ENCODE results near the gene PPFIA2.
"Not testable (repeated sequence)": the region's sequence is repeated elsewhere in the genome, so short reads cannot be mapped to it uniquely, and the experiment has no call there.

The PPFIA2 gene

DNA sequence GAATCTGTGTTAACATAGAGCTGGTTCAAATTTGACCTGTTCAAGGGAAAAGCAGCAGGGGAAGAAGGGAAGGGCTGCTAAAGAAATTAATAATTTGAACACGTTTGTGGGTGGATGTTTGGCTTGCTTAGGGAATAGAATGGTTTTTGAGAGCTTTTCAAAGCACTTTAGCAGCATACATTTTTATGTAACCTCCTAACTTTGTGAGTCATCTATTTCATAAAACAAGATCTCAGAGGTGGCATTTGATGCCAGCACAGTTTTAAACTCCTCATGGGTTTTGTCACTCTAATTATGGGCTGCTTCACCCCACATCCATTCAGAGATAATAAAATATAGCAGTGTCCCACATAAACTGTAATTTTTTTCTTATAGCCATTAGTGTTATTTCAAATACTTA, 537.5 kb downstream of the PPFIA2 start:
- CTCF ChIA-PET = no interaction called here
- DNase-seq = no peak
- no CpG with 5 or more reads among the region's 1 CpG for WGBS (ENCODE audit: insufficient coverage)
- no peaks in the 10 kb centered on the region for H3K4me1 ChIP-seq (ENCODE audit: control extremely low read depth in 1 of 4, control insufficient read depth in 4 of 4, insufficient read depth in 4 of 4, low read length in 3 of 4)
- no peak overlapping the region for H3K4me3 ChIP-seq (ENCODE audit: control insufficient read depth in 1 of 7, extremely low read depth in 1 of 7, insufficient read depth in 4 of 7, low read depth in 2 of 7, low read length in 6 of 7)
- POLR2A ChIA-PET = no interaction called here
- no peaks in the 10 kb centered on the region for H3K27me3 ChIP-seq (replicated peaks in 2 of 5; ENCODE audit: control insufficient read depth in 4 of 5, insufficient read depth in 5 of 5, low read length in 4 of 5)
- H3K27ac ChIP-seq (ENCODE audit: insufficient read depth in 1 of 2, low read depth in 1 of 2, low read length in 2 of 2, poor library complexity in 1 of 2, severe bottlenecking in 2 of 2) = no peak overlapping the region
- H3K36me3 ChIP-seq (ENCODE audit: control insufficient read depth in 4 of 4, insufficient read depth in 4 of 4, low read length in 3 of 4) = no peaks in the 10 kb centered on the region
- H3K9me3 ChIP-seq (ENCODE audit: control extremely low read depth in 1 of 5, control insufficient read depth in 4 of 5, insufficient read depth in 2 of 5, low read depth in 1 of 5, low read length in 4 of 5) = no peaks in the 10 kb centered on the region

DNA sequence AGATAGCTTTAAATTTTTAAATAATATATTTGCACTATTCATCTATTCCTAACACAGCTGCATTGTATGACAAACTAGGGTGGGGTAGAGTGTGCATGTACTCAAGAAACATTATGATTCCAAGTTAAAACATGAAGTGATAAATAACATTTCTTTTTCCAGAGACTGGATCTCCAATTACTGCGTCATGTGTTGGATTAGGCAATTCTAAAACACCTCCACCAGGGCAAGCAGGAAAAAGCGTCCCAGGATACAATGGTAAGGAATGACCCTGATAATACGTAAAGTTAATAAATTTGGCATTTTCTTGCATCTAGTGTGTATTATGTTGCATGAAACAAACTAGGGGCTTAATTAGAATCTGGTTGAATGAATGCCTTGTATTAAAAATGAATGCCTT, 542.4 kb downstream of the PPFIA2 start:
- ChIA-PET POLR2A (no interaction called here), CTCF (no interaction called here)
- no peaks in the 10 kb centered on the region for H3K36me3 ChIP-seq (ENCODE audit: control insufficient read depth in 4 of 4, insufficient read depth in 4 of 4, low read length in 3 of 4)
- H3K4me1 ChIP-seq (ENCODE audit: control extremely low read depth in 1 of 4, control insufficient read depth in 4 of 4, insufficient read depth in 4 of 4, low read length in 3 of 4) = no peaks in the 10 kb centered on the region
- no peaks in the 10 kb centered on the region for H3K27me3 ChIP-seq (replicated peaks in 2 of 5; ENCODE audit: control insufficient read depth in 4 of 5, insufficient read depth in 5 of 5, low read length in 4 of 5)
- H3K9me3 ChIP-seq (ENCODE audit: control extremely low read depth in 1 of 5, control insufficient read depth in 4 of 5, insufficient read depth in 2 of 5, low read depth in 1 of 5, low read length in 4 of 5) = no peaks in the 10 kb centered on the region
- no peak overlapping the region for H3K27ac ChIP-seq (ENCODE audit: insufficient read depth in 1 of 2, low read depth in 1 of 2, low read length in 2 of 2, poor library complexity in 1 of 2, severe bottlenecking in 2 of 2)
- 100% methylated on average over 1 of the region's 3 CpGs for WGBS (ENCODE audit: insufficient coverage)
- no peak for DNase-seq
- H3K4me3 ChIP-seq (ENCODE audit: control insufficient read depth in 1 of 7, extremely low read depth in 1 of 7, insufficient read depth in 4 of 7, low read depth in 2 of 7, low read length in 6 of 7) = no peak overlapping the region

- DNase-seq = no peak
- Histone ChIP-seq H3K9me3 (ENCODE audit: control extremely low read depth in 1 of 5, control insufficient read depth in 4 of 5, insufficient read depth in 2 of 5, low read depth in 1 of 5, low read length in 4 of 5) (no peaks in the 10 kb centered on the region), H3K4me3 (ENCODE audit: control insufficient read depth in 1 of 7, extremely low read depth in 1 of 7, insufficient read depth in 4 of 7, low read depth in 2 of 7, low read length in 6 of 7) (no peak overlapping the region), H3K4me1 (ENCODE audit: control extremely low read depth in 1 of 4, control insufficient read depth in 4 of 4, insufficient read depth in 4 of 4, low read length in 3 of 4) (no peaks in the 10 kb centered on the region), H3K27ac (ENCODE audit: insufficient read depth in 1 of 2, low read depth in 1 of 2, low read length in 2 of 2, poor library complexity in 1 of 2, severe bottlenecking in 2 of 2) (no peak overlapping the region), H3K27me3 (replicated peaks in 2 of 5; ENCODE audit: control insufficient read depth in 4 of 5, insufficient read depth in 5 of 5, low read length in 4 of 5) (no peaks in the 10 kb centered on the region), H3K36me3 (ENCODE audit: control insufficient read depth in 4 of 4, insufficient read depth in 4 of 4, low read length in 3 of 4) (no peaks in the 10 kb centered on the region)
- ChIA-PET CTCF (interaction anchor here (1.1 kb wide), 1 partner anchor 18 kb away, joined by 4 read pairs; no protein-coding TSS in a partner anchor), POLR2A (no interaction called here)
- WGBS (ENCODE audit: insufficient coverage) = 86% methylated on average over 3 of the region's 4 CpGs
Observed at GRCh38 chr12:81212996-81213696, 546.0 kb downstream of the PPFIA2 start.

- ChIA-PET CTCF (no interaction called here), POLR2A (no interaction called here)
- H3K36me3 ChIP-seq (ENCODE audit: control insufficient read depth in 4 of 4, insufficient read depth in 4 of 4, low read length in 3 of 4) = no peaks in the 10 kb centered on the region
Observed at GRCh38 chr12:81211306-81211705, 547.8 kb downstream of the PPFIA2 start.

GRCh38 chr12:81209772-81210225, 549.4 kb downstream of the PPFIA2 start:
- H3K4me1 ChIP-seq (ENCODE audit: control extremely low read depth in 1 of 4, control insufficient read depth in 4 of 4, insufficient read depth in 4 of 4, low read length in 3 of 4); CTCF ChIA-PET; H3K36me3 ChIP-seq (ENCODE audit: control insufficient read depth in 4 of 4, insufficient read depth in 4 of 4, low read length in 3 of 4); H3K27me3 ChIP-seq (replicated peaks in 2 of 5; ENCODE audit: control insufficient read depth in 4 of 5, insufficient read depth in 5 of 5, low read length in 4 of 5); POLR2A ChIA-PET; H3K9me3 ChIP-seq (ENCODE audit: control extremely low read depth in 1 of 5, control insufficient read depth in 4 of 5, insufficient read depth in 2 of 5, low read depth in 1 of 5, low read length in 4 of 5); DNase-seq; H3K27ac ChIP-seq (ENCODE audit: insufficient read depth in 1 of 2, low read depth in 1 of 2, low read length in 2 of 2, poor library complexity in 1 of 2, severe bottlenecking in 2 of 2); H3K4me3 ChIP-seq (ENCODE audit: control insufficient read depth in 1 of 7, extremely low read depth in 1 of 7, insufficient read depth in 4 of 7, low read depth in 2 of 7, low read length in 6 of 7): not testable (repeated sequence)
- 90% methylated on average over 2 of the region's 2 CpGs for WGBS (ENCODE audit: insufficient coverage)

More at GRCh38 chr12:81211306-81211705, 547.8 kb downstream of the PPFIA2 start:
- no peak for DNase-seq
- H3K27me3 ChIP-seq (replicated peaks in 2 of 5; ENCODE audit: control insufficient read depth in 4 of 5, insufficient read depth in 5 of 5, low read length in 4 of 5) = no peaks in the 10 kb centered on the region
- no peaks in the 10 kb centered on the region for H3K9me3 ChIP-seq (ENCODE audit: control extremely low read depth in 1 of 5, control insufficient read depth in 4 of 5, insufficient read depth in 2 of 5, low read depth in 1 of 5, low read length in 4 of 5)
- H3K4me3 ChIP-seq (ENCODE audit: control insufficient read depth in 1 of 7, extremely low read depth in 1 of 7, insufficient read depth in 4 of 7, low read depth in 2 of 7, low read length in 6 of 7) = no peak overlapping the region
- H3K4me1 ChIP-seq (ENCODE audit: control extremely low read depth in 1 of 4, control insufficient read depth in 4 of 4, insufficient read depth in 4 of 4, low read length in 3 of 4) = no peaks in the 10 kb centered on the region
- WGBS (ENCODE audit: insufficient coverage) = no CpG with 5 or more reads among the region's 1 CpG
- H3K27ac ChIP-seq (ENCODE audit: insufficient read depth in 1 of 2, low read depth in 1 of 2, low read length in 2 of 2, poor library complexity in 1 of 2, severe bottlenecking in 2 of 2) = no peak overlapping the region

GRCh38 chr12:81209012-81209411, 550.1 kb downstream of the PPFIA2 start:
- POLR2A ChIA-PET = no interaction called here
- Histone ChIP-seq H3K4me3 (ENCODE audit: control insufficient read depth in 1 of 7, extremely low read depth in 1 of 7, insufficient read depth in 4 of 7, low read depth in 2 of 7, low read length in 6 of 7) (no peak overlapping the region), H3K4me1 (ENCODE audit: control extremely low read depth in 1 of 4, control insufficient read depth in 4 of 4, insufficient read depth in 4 of 4, low read length in 3 of 4) (no peaks in the 10 kb centered on the region), H3K36me3 (ENCODE audit: control insufficient read depth in 4 of 4, insufficient read depth in 4 of 4, low read length in 3 of 4) (no peaks in the 10 kb centered on the region), H3K9me3 (ENCODE audit: control extremely low read depth in 1 of 5, control insufficient read depth in 4 of 5, insufficient read depth in 2 of 5, low read depth in 1 of 5, low read length in 4 of 5) (no peaks in the 10 kb centered on the region), H3K27ac (ENCODE audit: insufficient read depth in 1 of 2, low read depth in 1 of 2, low read length in 2 of 2, poor library complexity in 1 of 2, severe bottlenecking in 2 of 2) (no peak overlapping the region), H3K27me3 (replicated peaks in 2 of 5; ENCODE audit: control insufficient read depth in 4 of 5, insufficient read depth in 5 of 5, low read length in 4 of 5) (no peaks in the 10 kb centered on the region)
- no peak for DNase-seq
- CTCF ChIA-PET = no interaction called here

GRCh38 chr12:81208187-81208911, 550.8 kb downstream of the PPFIA2 start:
- Histone ChIP-seq H3K27me3 (replicated peaks in 2 of 5; ENCODE audit: control insufficient read depth in 4 of 5, insufficient read depth in 5 of 5, low read length in 4 of 5) (no peaks in the 10 kb centered on the region), H3K4me3 (ENCODE audit: control insufficient read depth in 1 of 7, extremely low read depth in 1 of 7, insufficient read depth in 4 of 7, low read depth in 2 of 7, low read length in 6 of 7) (no peak overlapping the region), H3K36me3 (ENCODE audit: control insufficient read depth in 4 of 4, insufficient read depth in 4 of 4, low read length in 3 of 4) (no peaks in the 10 kb centered on the region), H3K9me3 (ENCODE audit: control extremely low read depth in 1 of 5, control insufficient read depth in 4 of 5, insufficient read depth in 2 of 5, low read depth in 1 of 5, low read length in 4 of 5) (no peaks in the 10 kb centered on the region), H3K4me1 (ENCODE audit: control extremely low read depth in 1 of 4, control insufficient read depth in 4 of 4, insufficient read depth in 4 of 4, low read length in 3 of 4) (no peaks in the 10 kb centered on the region), H3K27ac (ENCODE audit: insufficient read depth in 1 of 2, low read depth in 1 of 2, low read length in 2 of 2, poor library complexity in 1 of 2, severe bottlenecking in 2 of 2) (no peak overlapping the region)
- WGBS (ENCODE audit: insufficient coverage) = 72% methylated on average over 5 of the region's 9 CpGs
- POLR2A ChIA-PET = no interaction called here
- no peak for DNase-seq
- CTCF ChIA-PET = no interaction called here
